CD14-positive monocyte (primary cell): Measurements from ENCODE around the gene PANX2. TPM values are rescaled to one million over a fixed set of nuclear protein-coding genes. Genes with fewer than 3 reads are reported as not detected.

ENCODE experiments used
- DNase-seq, 3 donors: peaks; one replicate each; pipeline ENCODE4 v3.0.0-alpha.2; 2011 to 2022
- H2AFZ ChIP-seq: 2 replicates; pipeline ENCODE4 v1.6.0; 2012; ENCODE audit warnings: mild to moderate bottlenecking, low read depth, low read length, inconsistent platforms; ENCODE audit not compliant: insufficient read depth, poor library complexity, severe bottlenecking
- H3K27ac ChIP-seq, 2 donors: 1 replicate in 1 of 2; 2 replicates in 1 of 2; pipeline ENCODE4 v1.5.1; 2012 to 2013; ENCODE audit warnings: low read length in 2 of 2, control low read depth in 1 of 2, inconsistent platforms in 1 of 2, low read depth in 1 of 2, mild to moderate bottlenecking in 1 of 2
- H3K27me3 ChIP-seq, 2 donors: one replicate each; pipeline versions ENCODE4 v1.6.0 to v1.6.1; 2011 to 2013; ENCODE audit warnings: low read length in 2 of 2; ENCODE audit not compliant: control insufficient read depth in 2 of 2, insufficient read depth in 2 of 2
- H3K36me3 ChIP-seq, 2 donors: replicated peaks in 1 of 2; 1 replicate in 1 of 2; 2 replicates in 1 of 2; pipeline versions ENCODE4 v1.5.1 to v1.6.1; 2012 to 2013; ENCODE audit warnings: low read length in 2 of 2, control low read depth in 1 of 2, inconsistent platforms in 1 of 2, mild to moderate bottlenecking in 1 of 2; ENCODE audit not compliant: insufficient read depth in 2 of 2, control insufficient read depth in 1 of 2
- H3K4me1 ChIP-seq, 2 donors: 1 replicate in 1 of 2; 2 replicates in 1 of 2; pipeline versions ENCODE4 v1.5.1 to v1.6.1; 2012 to 2013; ENCODE audit warnings: low read length in 2 of 2, control low read depth in 1 of 2, inconsistent platforms in 1 of 2, mild to moderate bottlenecking in 1 of 2, moderate library complexity in 1 of 2; ENCODE audit not compliant: insufficient read depth in 2 of 2, control insufficient read depth in 1 of 2
- H3K4me2 ChIP-seq: replicated peaks from 2 replicates; pipeline ENCODE3; 2012; ENCODE audit warnings: low read length, moderate library complexity, mild to moderate bottlenecking; ENCODE audit not compliant: poor library complexity, severe bottlenecking; ENCODE audit errors: extremely low read depth
- H3K4me3 ChIP-seq, 3 experiments: fragments of 200-600 bp in 1 of 3; sonication (generic) in 1 of 3; replicated peaks in 1 of 3; 1 replicate in 2 of 3; 2 replicates in 1 of 3; pipeline ENCODE4 v1.5.1; 2011 to 2013; ENCODE audit warnings: low read length in 3 of 3, mild to moderate bottlenecking in 3 of 3, control low read depth in 2 of 3, low read depth in 2 of 3, inconsistent platforms in 1 of 3, moderate library complexity in 1 of 3
- H3K79me2 ChIP-seq: 2 replicates; pipeline ENCODE4 v1.6.0; 2012; ENCODE audit warnings: mild to moderate bottlenecking, control low read depth, inconsistent platforms, low read length, moderate library complexity; ENCODE audit not compliant: insufficient read depth
- H3K9ac ChIP-seq: 2 replicates; pipeline ENCODE4 v1.6.0; 2017; ENCODE audit warnings: low read length, mild to moderate bottlenecking; ENCODE audit not compliant: insufficient read depth, poor library complexity, severe bottlenecking
- H3K9me3 ChIP-seq, 2 donors: replicated peaks in 1 of 2; 1 replicate in 1 of 2; 2 replicates in 1 of 2; pipeline versions ENCODE4 v1.5.1 to v1.6.1; 2012 to 2013; ENCODE audit warnings: low read length in 2 of 2, control low read depth in 1 of 2; ENCODE audit not compliant: control insufficient read depth in 1 of 2, insufficient read depth in 1 of 2
- H4K20me1 ChIP-seq: 2 replicates; pipeline ENCODE4 v1.6.0; 2012; ENCODE audit warnings: mild to moderate bottlenecking, low read length, control low read depth, moderate library complexity; ENCODE audit not compliant: insufficient read depth
- H3K27ac Mint-ChIP-seq, 7 donors: one replicate each; pipeline ENCODE4 v1.8.0; 2020; ENCODE audit warnings: mild to moderate bottlenecking in 7 of 7, mixed read lengths in 7 of 7, moderate library complexity in 6 of 7, inconsistent platforms in 2 of 7
- H3K27me3 Mint-ChIP-seq, 3 donors: one replicate each; pipeline ENCODE4 v1.8.0; 2021 to 2022; ENCODE audit warnings: low read depth in 3 of 3, mild to moderate bottlenecking in 3 of 3, mixed read lengths in 3 of 3, moderate library complexity in 3 of 3, inconsistent platforms in 1 of 3
- H3K36me3 Mint-ChIP-seq, 2 donors: one replicate each; pipeline ENCODE4 v1.8.0; 2020; ENCODE audit warnings: mixed read lengths in 2 of 2, inconsistent platforms in 1 of 2, mild to moderate bottlenecking in 1 of 2
- H3K4me1 Mint-ChIP-seq: one replicate; pipeline ENCODE4 v1.8.0; 2020; ENCODE audit warnings: mild to moderate bottlenecking, mixed read lengths
- H3K4me3 Mint-ChIP-seq, 2 donors: one replicate each; pipeline ENCODE4 v1.8.0; 2020; ENCODE audit warnings: mild to moderate bottlenecking in 2 of 2, mixed read lengths in 2 of 2, moderate library complexity in 1 of 2
- H3K9me3 Mint-ChIP-seq, 7 donors: one replicate each; pipeline ENCODE4 v1.8.0; 2020 to 2022; ENCODE audit warnings: mixed read lengths in 7 of 7, mild to moderate bottlenecking in 6 of 7, moderate library complexity in 6 of 7, inconsistent platforms in 2 of 7
- WGBS: methylation state at CpG from one replicate; pipeline ENCODE4 v1.1.5; 2013; ENCODE audit warnings: missing lambda C conversion rate; ENCODE audit not compliant: insufficient coverage; 5-methylcytosine and 5-hydroxymethylcytosine counted together
- intact Hi-C, 2 donors: fragments of 100-400 bp; cut with micrococcal nuclease; formaldehyde crosslinking; loops; one replicate each; pipeline versions ENCODE4 v1.15.0 to v1.15.1; 2023
- polyA plus RNA-seq, 3 donors: library from polyadenylated mRNA; depleted of rRNA in 1 of 3; unstranded in 2 of 3; stranded (reverse) in 1 of 3; fragments of 300-500 nt in 2 of 3; fragments of >200 nt in 1 of 3; fragmentation: Illumina TruSeq in 2 of 3; gene quantifications; 1 replicate in 2 of 3; 2 replicates in 1 of 3; pipeline ENCODE4 v1.2.3, GENCODE V29; 2012 to 2021
- TF ChIP-seq, protein P1 (sequence below): fragments of 200-600 bp; IDR thresholded peaks from one replicate; pipeline ENCODE4 v1.8.0; 2022; ENCODE audit warnings: antibody characterized with exemption, mild to moderate bottlenecking

The PANX2 gene
- polyA plus RNA-seq, 3 donors = 0.05 to 6.0 TPM; not detected in 1

DNA sequence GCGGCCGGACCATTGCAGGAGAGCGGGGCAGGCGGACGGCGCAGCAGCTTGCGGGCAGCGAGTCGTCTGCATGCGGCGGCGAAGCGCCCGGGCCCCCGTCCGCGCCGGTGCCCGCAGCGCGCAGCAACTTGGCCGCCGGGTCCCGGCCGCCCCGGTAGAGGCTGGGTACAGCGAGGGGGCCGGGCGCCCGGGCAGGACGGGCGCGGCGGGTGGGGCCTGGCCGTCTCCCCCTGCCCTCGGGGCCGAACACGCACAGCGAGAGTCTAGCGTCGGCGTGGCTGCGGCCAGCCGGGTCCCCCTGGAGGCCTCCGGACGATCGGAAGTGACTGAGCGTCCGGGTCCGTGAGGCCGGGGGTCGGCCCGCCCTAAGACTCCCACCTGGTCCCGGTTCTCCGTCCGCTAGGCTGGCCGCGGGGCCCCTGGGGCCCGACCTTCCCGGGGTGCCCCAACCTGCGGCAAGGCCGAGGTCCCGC lies 14.4 kb downstream of the PANX2 start:
- intact Hi-C loops = loop anchor here (2.0 to 5.0 kb wide), 2 partner anchors 16 to 347 kb away; partner anchors contain the start of genes SELENOO (in 2 of the 2) and TYMP (in 1 of the 2)
- H3K36me3 Mint-ChIP-seq = peaks cover 8 to 9% of the 10 kb centered on the region in 2 donors
- Histone ChIP-seq H3K9me3 (no peaks in the 10 kb centered on the region), H2AFZ (peak overlapping the region; percentile 83), H3K27ac (peak overlapping the region in 1 of 2 donors; percentile 85), H3K4me3 (peak overlapping the region; percentile 52 to 85 (median 58)), H4K20me1 (no peaks in the 10 kb centered on the region), H3K4me1 (peaks cover 50 to 63% of the 10 kb centered on the region in 2 donors), H3K27me3 (peaks cover 0 to 2% of the 10 kb centered on the region in 2 donors), H3K79me2 (peaks cover 43% of the 10 kb centered on the region), H3K4me2 (peak overlapping the region; percentile 96), H3K9ac (peak overlapping the region; percentile 74), H3K36me3 (no peaks in the 10 kb centered on the region)
- TF ChIP-seq, protein P1, sequence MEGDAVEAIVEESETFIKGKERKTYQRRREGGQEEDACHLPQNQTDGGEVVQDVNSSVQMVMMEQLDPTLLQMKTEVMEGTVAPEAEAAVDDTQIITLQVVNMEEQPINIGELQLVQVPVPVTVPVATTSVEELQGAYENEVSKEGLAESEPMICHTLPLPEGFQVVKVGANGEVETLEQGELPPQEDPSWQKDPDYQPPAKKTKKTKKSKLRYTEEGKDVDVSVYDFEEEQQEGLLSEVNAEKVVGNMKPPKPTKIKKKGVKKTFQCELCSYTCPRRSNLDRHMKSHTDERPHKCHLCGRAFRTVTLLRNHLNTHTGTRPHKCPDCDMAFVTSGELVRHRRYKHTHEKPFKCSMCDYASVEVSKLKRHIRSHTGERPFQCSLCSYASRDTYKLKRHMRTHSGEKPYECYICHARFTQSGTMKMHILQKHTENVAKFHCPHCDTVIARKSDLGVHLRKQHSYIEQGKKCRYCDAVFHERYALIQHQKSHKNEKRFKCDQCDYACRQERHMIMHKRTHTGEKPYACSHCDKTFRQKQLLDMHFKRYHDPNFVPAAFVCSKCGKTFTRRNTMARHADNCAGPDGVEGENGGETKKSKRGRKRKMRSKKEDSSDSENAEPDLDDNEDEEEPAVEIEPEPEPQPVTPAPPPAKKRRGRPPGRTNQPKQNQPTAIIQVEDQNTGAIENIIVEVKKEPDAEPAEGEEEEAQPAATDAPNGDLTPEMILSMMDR = no peak
- DNase-seq = peak in 1 of 3 donors; percentile 40
- H3K27ac Mint-ChIP-seq = peak overlapping the region in 1 of 7 donors; percentile 61
- H3K4me1 Mint-ChIP-seq = peaks cover 45% of the 10 kb centered on the region
- H3K9me3 Mint-ChIP-seq = no peaks in the 10 kb centered on the region
- H3K27me3 Mint-ChIP-seq = peaks cover 2 to 6% (median 2%) of the 10 kb centered on the region in 3 donors
- H3K4me3 Mint-ChIP-seq = peak overlapping the region; percentile 82 to 90
- 1% methylated on average over 56 of the region's 63 CpGs for WGBS

DNA sequence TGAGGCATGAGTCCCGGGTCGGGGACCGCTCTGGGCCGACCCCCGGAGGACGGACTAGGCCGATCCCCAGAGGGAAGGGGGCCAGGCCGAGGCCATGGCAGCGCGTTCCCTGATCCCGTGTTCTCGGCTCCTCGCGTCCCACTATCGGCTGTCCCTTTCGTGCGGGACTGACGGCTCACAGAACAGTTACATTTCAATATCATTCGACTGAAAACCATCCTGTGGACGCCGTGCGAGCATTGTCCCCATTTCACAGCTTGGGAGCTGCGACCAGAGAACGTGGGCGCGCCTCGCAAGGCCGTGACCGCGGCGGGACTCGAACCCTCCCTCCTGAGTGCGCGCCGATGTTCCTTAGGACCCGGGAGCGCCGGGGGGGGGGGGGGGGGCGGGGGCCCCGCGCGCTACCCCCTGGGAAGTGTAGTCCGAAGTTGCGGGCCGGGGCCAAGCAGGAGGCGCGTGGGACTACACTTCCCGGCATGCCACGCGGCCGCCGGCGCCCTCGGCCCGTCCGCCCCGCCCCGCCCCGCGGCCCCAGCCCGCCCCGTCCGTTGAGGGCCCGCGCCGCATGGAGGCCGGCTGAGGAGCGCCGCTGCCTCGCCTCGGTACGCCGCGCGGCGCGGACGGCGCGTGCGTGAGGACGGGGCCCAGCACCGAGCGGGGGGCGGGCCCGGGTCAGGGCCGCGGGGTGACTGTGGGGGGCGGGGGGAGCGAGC lies 15.0 kb downstream of the PANX2 start, which contains the start of gene TRABD:
TSS of gene TRABD (plus strand) at position 539 of the 713 bp plus-strand sequence. CDS start 7,148 bp downstream, outside the sequence.
- Histone ChIP-seq H3K4me2 (peak within 1 kb of the TSS; percentile 96), H3K79me2 (peaks cover 43% of the 10 kb centered on the region), H3K4me1 (peaks cover 56 to 66% of the 10 kb centered on the region in 2 donors), H3K36me3 (no peaks in the 10 kb centered on the region), H3K9ac (peak within 1 kb of the TSS; percentile 83), H3K27me3 (no peaks in the 10 kb centered on the region), H3K4me3 (peak within 1 kb of the TSS; percentile 56 to 86 (median 58)), H3K9me3 (no peaks in the 10 kb centered on the region), H2AFZ (peak within 1 kb of the TSS; percentile 83), H3K27ac (peak within 1 kb of the TSS; percentile 31 to 85), H4K20me1 (no peaks in the 10 kb centered on the region)
- Mint-ChIP-seq H3K9me3 (no peaks in the 10 kb centered on the region), H3K27me3 (peaks cover 1 to 5% (median 2%) of the 10 kb centered on the region in 3 donors), H3K27ac (peak within 1 kb of the TSS; percentile 82 to 96 (median 89)), H3K4me3 (peak within 1 kb of the TSS; percentile 95), H3K36me3 (peaks cover 8 to 9% of the 10 kb centered on the region in 2 donors), H3K4me1 (peaks cover 46% of the 10 kb centered on the region)
- TF ChIP-seq, protein P1 = no peak
- DNase-seq = peak; percentile 82 to 87 (median 87)
- WGBS = under 1% methylated on average over 37 of the region's 90 CpGs
- intact Hi-C loops = loop anchor here (2.0 to 5.0 kb wide), 3 partner anchors 13 to 347 kb away; partner anchors contain the start of genes SELENOO (in 2 of the 2) and TYMP (in 1 of the 2)
